ENCODE measurements around the gene MPO. TPM values are rescaled to one million over a fixed set of nuclear protein-coding genes. Genes with fewer than 3 reads are reported as not detected.

The MPO gene
- total RNA-seq, 1 donor from 2014 or later: not detected

GRCh38 chr17:58321571-58322525 is 41.1 kb upstream of the MPO start:
- Histone ChIP-seq H3K27ac (no peak overlapping the region), H3K4me1 (peaks cover 23% of the 10 kb centered on the region), H3K27me3 (no peaks in the 10 kb centered on the region), H3K4me3 (no peak overlapping the region), H3K36me3 (no peaks in the 10 kb centered on the region), H3K9me3 (no peaks in the 10 kb centered on the region)
- DNase-seq (ENCODE audit: extremely low spot score in 2 of 2): no peak
- TF ChIP-seq CTCF (IDR thresholded peaks at IDR 0.05): no peak
- TF ChIP-seq POLR2AphosphoS5 (IDR thresholded peaks at IDR 0.05; ENCODE audit: insufficient read depth in 1 of 2, low read depth in 1 of 2): no peak
- TF ChIP-seq POLR2A (IDR thresholded peaks at IDR 0.05): no peak
- intact Hi-C loops (cut with DNase I): no loop called here

- Histone ChIP-seq H3K36me3 (no peaks in the 10 kb centered on the region), H3K4me1 (peaks cover 23% of the 10 kb centered on the region), H3K4me3 (no peak overlapping the region), H3K27ac (no peak overlapping the region), H3K27me3 (no peaks in the 10 kb centered on the region), H3K9me3 (no peaks in the 10 kb centered on the region)
- intact Hi-C loops (cut with DNase I): no loop called here
- DNase-seq (ENCODE audit: extremely low spot score in 2 of 2): no peak
- no peak for TF ChIP-seq POLR2A (IDR thresholded peaks at IDR 0.05)
These were observed 40.0 kb upstream of the MPO start for GRCh38 chr17:58320570-58321323.

GRCh38 chr17:58320163-58320558 is 39.4 kb upstream of the MPO start:
- Histone ChIP-seq H3K4me3 (no peak overlapping the region), H3K27me3 (no peaks in the 10 kb centered on the region), H3K4me1 (peaks cover 19% of the 10 kb centered on the region), H3K27ac (no peak overlapping the region), H3K9me3 (no peaks in the 10 kb centered on the region), H3K36me3 (no peaks in the 10 kb centered on the region)
- DNase-seq (ENCODE audit: extremely low spot score in 2 of 2): no peak
- intact Hi-C loops (cut with DNase I): no loop called here
- TF ChIP-seq POLR2AphosphoS5 (IDR thresholded peaks at IDR 0.05; ENCODE audit: insufficient read depth in 1 of 2, low read depth in 1 of 2) (no peak), CTCF (IDR thresholded peaks at IDR 0.05) (no peak), POLR2A (IDR thresholded peaks at IDR 0.05) (no peak)

GRCh38 chr17:58319173-58320162 is 38.7 kb upstream of the MPO start:
- Histone ChIP-seq H3K27ac (no peak overlapping the region), H3K27me3 (no peaks in the 10 kb centered on the region), H3K4me1 (peaks cover 13% of the 10 kb centered on the region), H3K4me3 (no peak overlapping the region), H3K9me3 (no peaks in the 10 kb centered on the region), H3K36me3 (no peaks in the 10 kb centered on the region)
- no peak for DNase-seq (ENCODE audit: extremely low spot score in 2 of 2)
- intact Hi-C loops (cut with DNase I): no loop called here
- TF ChIP-seq CTCF (IDR thresholded peaks at IDR 0.05) (no peak), POLR2AphosphoS5 (IDR thresholded peaks at IDR 0.05; ENCODE audit: insufficient read depth in 1 of 2, low read depth in 1 of 2) (no peak), POLR2A (IDR thresholded peaks at IDR 0.05) (no peak)

Measured in vagina (tissue), 2 donors.